Measurements from ENCODE around the gene BMAL1. TPM values are rescaled to one million over a fixed set of nuclear protein-coding genes. Genes with fewer than 3 reads are reported as not detected.

BMAL1 gene
- total RNA-seq, 2 experiments from 2014 or later = 71.3 to 73.3 TPM

DNA sequence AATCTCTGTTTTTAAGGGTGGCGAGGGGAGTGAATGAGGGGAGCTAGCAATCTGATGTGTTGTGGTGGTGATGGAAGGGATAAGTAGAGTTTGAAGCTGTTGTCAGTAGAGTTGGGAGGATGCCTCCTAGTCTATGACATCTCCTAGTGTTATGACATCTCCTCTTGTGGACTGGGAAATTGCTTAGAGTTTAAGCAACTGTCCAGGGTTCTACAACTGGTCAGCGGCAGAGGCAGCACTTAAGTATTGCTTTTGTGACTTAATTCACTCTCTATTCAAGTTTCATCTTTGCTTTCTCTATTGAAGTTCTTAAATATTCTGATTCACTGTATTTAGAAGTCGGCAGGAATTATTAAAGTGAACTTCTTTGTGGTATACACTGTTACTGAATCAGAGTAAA, 13.8 kb downstream of the BMAL1 start:
- no peaks in the 10 kb centered on the region for H3K27me3 ChIP-seq (ENCODE audit: control insufficient read depth in 1 of 2, insufficient read depth in 2 of 2, low read length in 2 of 2)
- intact Hi-C loops (cut with DNase I, micrococcal nuclease) = no loop called here
- Mint-ChIP-seq H3K27ac (no peak overlapping the region), H3K9me3 (no peaks in the 10 kb centered on the region), H3K27me3 (no peaks in the 10 kb centered on the region), H3K4me1 (ENCODE audit: low read depth) (peaks cover 51% of the 10 kb centered on the region), H3K36me3 (ENCODE audit: low read depth) (no peaks in the 10 kb centered on the region), H3K4me3 (no peak overlapping the region)
- no peak overlapping the region for H3K4me3 ChIP-seq (ENCODE audit: low read length)
- no peaks in the 10 kb centered on the region for H3K36me3 ChIP-seq (ENCODE audit: insufficient read depth, low read length)
- DNase-seq = no peak
- ATAC-seq (ENCODE audit: poor library complexity) = no peak
- POLR2A ChIA-PET = no interaction called here
- H3K4me1 ChIP-seq (ENCODE audit: insufficient read depth, low read length) = peaks cover 51% of the 10 kb centered on the region
- no peak overlapping the region for H3K27ac ChIP-seq (ENCODE audit: low read depth in 1 of 2, low read length in 2 of 2)
- CTCF ChIA-PET = interaction anchor here (0.7 kb wide), 1 partner anchor 82 kb away, joined by 3 read pairs; no protein-coding TSS in a partner anchor
- no peak for TF ChIP-seq CTCF (IDR thresholded peaks at IDR 0.05)
- no peaks in the 10 kb centered on the region for H3K9me3 ChIP-seq (ENCODE audit: control insufficient read depth in 1 of 2, insufficient read depth in 1 of 2, low read length in 2 of 2)

- Mint-ChIP-seq H3K27me3 (no peaks in the 10 kb centered on the region), H3K9me3 (no peaks in the 10 kb centered on the region), H3K4me1 (ENCODE audit: low read depth) (peaks cover 46% of the 10 kb centered on the region), H3K36me3 (ENCODE audit: low read depth) (no peaks in the 10 kb centered on the region), H3K4me3 (no peak overlapping the region), H3K27ac (no peak overlapping the region)
- Histone ChIP-seq H3K9me3 (ENCODE audit: control insufficient read depth in 1 of 2, insufficient read depth in 1 of 2, low read length in 2 of 2) (no peaks in the 10 kb centered on the region), H3K4me3 (ENCODE audit: low read length) (no peak overlapping the region), H3K27me3 (ENCODE audit: control insufficient read depth in 1 of 2, insufficient read depth in 2 of 2, low read length in 2 of 2) (no peaks in the 10 kb centered on the region), H3K4me1 (ENCODE audit: insufficient read depth, low read length) (peaks cover 53% of the 10 kb centered on the region), H3K36me3 (ENCODE audit: insufficient read depth, low read length) (no peaks in the 10 kb centered on the region), H3K27ac (ENCODE audit: low read depth in 1 of 2, low read length in 2 of 2) (no peak overlapping the region)
- no peak for TF ChIP-seq CTCF (IDR thresholded peaks at IDR 0.05)
- no peak for ATAC-seq (ENCODE audit: poor library complexity)
- CTCF ChIA-PET = interaction anchor here (0.7 kb wide), 1 partner anchor 82 kb away, joined by 3 read pairs; no protein-coding TSS in a partner anchor
- no peak for DNase-seq
- POLR2A ChIA-PET = no interaction called here
- intact Hi-C loops (cut with DNase I, micrococcal nuclease) = no loop called here
Observed at GRCh38 chr11:13291800-13292199, 14.2 kb downstream of the BMAL1 start.

DNA sequence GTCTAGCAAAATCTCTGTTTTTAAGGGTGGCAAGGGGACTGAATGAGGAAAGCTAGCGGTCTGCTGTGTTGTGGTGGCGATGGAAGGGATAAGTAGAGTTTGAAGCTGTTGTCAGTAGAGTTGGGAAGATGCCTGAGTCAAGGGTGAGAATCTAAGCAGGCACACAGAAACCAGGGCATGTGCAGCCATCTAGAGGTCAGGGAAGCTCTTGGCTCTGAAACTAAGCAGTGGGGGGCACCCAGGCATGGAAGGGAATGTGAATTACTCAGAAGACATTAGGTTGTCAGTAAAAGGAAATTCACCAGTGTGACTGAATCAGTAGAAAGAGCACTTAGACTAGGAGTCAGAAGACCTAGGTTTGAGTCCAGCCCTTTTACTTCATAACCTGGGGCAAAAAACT, 15.4 kb downstream of the BMAL1 start:
- Mint-ChIP-seq H3K4me1 (ENCODE audit: low read depth) (peaks cover 35% of the 10 kb centered on the region), H3K36me3 (ENCODE audit: low read depth) (no peaks in the 10 kb centered on the region), H3K27me3 (no peaks in the 10 kb centered on the region), H3K27ac (no peak overlapping the region), H3K9me3 (no peaks in the 10 kb centered on the region), H3K4me3 (no peak overlapping the region)
- Histone ChIP-seq H3K4me1 (ENCODE audit: insufficient read depth, low read length) (peaks cover 60% of the 10 kb centered on the region), H3K9me3 (ENCODE audit: control insufficient read depth in 1 of 2, insufficient read depth in 1 of 2, low read length in 2 of 2) (no peaks in the 10 kb centered on the region), H3K27me3 (ENCODE audit: control insufficient read depth in 1 of 2, insufficient read depth in 2 of 2, low read length in 2 of 2) (no peaks in the 10 kb centered on the region), H3K36me3 (ENCODE audit: insufficient read depth, low read length) (no peaks in the 10 kb centered on the region), H3K4me3 (ENCODE audit: low read length) (no peak overlapping the region), H3K27ac (ENCODE audit: low read depth in 1 of 2, low read length in 2 of 2) (no peak overlapping the region)
- ChIA-PET POLR2A (no interaction called here), CTCF (no interaction called here)
- DNase-seq (no peak), ATAC-seq (ENCODE audit: poor library complexity) (no peak)
- intact Hi-C loops (cut with DNase I, micrococcal nuclease) = no loop called here
- no peak for TF ChIP-seq CTCF (IDR thresholded peaks at IDR 0.05)

All from CD4-positive, alpha-beta T cell (primary cell).